ENCODE data around the gene WIPF2.

Gene WIPF2

GRCh38 chr17:40329839-40330794, 111.0 kb downstream of the WIPF2 start:
- DNase-seq (ENCODE audit: low spot score): no peak
- in situ Hi-C loops (cut with MboI; ENCODE audit: low pct_unique_long_range_greater_than_20kb, low sequenced_read_pairs, unreplicated experiment): no loop called here
- no peak for TF ChIP-seq CTCF (IDR thresholded peaks at IDR 0.05; ENCODE audit: extremely low read depth, insufficient read depth, missing control alignments)

GRCh38 chr17:40330850-40331470, 111.9 kb downstream of the WIPF2 start:
- in situ Hi-C loops (cut with MboI; ENCODE audit: low pct_unique_long_range_greater_than_20kb, low sequenced_read_pairs, unreplicated experiment): no loop called here
- no peak for DNase-seq (ENCODE audit: low spot score)
- TF ChIP-seq CTCF (IDR thresholded peaks at IDR 0.05; ENCODE audit: extremely low read depth, insufficient read depth, missing control alignments): no peak

DNA sequence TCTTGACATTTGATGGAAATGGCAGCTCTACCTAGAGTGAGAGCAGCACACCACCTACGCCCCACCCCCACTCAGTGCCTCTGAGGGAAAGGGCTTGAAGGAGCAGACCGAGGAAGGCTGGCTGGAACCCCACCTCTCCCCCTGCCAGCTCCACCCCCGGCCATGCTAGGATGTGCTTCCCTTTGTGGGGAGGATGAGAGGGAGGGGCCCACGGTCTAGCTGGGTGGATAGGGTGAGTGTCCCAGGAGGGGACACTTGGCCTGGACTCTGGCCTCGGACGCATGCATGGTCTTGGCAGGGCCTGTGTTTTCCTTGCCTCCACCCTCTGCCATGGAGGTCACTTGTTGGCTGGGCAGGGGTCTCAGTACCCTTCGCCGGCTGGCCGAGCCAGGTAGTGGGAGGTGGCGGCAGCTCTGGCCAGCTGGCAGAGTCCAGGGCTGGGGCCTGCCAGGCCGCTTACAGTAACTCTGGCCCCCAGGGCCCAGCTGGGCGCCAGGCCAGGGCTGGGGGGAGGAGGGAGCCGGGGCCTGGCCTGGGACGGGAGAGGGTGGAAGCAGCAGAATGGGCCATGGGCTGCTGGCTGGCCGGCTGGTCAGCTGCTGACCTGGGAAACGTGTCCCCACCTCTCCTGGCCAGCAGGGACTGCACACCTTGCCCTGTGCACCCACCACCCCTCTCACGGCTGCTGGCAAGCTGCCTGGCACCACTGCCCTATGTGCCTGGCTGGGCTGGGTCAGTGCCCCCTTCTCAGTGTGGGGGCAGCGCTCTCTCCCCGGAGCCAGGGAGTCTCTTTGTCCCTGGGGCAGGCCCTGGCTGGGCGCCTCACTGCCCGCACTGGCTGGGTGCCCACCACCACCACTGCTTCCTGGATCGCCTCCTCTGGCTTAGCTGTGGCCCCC, 112.9 kb downstream of the WIPF2 start:
- in situ Hi-C loops (cut with MboI; ENCODE audit: low pct_unique_long_range_greater_than_20kb, low sequenced_read_pairs, unreplicated experiment): no loop called here
- DNase-seq (ENCODE audit: low spot score): no peak
- no peak for TF ChIP-seq CTCF (IDR thresholded peaks at IDR 0.05; ENCODE audit: extremely low read depth, insufficient read depth, missing control alignments)

Data from GM13977 (cell line).